CD4-positive, alpha-beta T cell (primary cell): ENCODE measurements around the gene MCCC2. TPM values are rescaled to one million over a fixed set of nuclear protein-coding genes. Genes with fewer than 3 reads are reported as not detected.
"Not testable (repeated sequence)": the region's sequence is repeated elsewhere in the genome, so short reads cannot be mapped to it uniquely, and the experiment has no call there.

Experiments used
- ATAC-seq: fragments of 200-7000 bp; cut with Tn5 transposase; one replicate; pipeline ENCODE4 v1.10.0; 2022; ENCODE audit warnings: mild to moderate bottlenecking; ENCODE audit not compliant: poor library complexity
- CTCF ChIA-PET: fragments of 350-600 bp; sonication (Branson Sonifier 250); formaldehyde crosslinking; loops from one replicate; lab custom pipeline; 2021; ENCODE audit warnings: antibody characterized with exemption, inconsistent platforms; lab: Charles Lee
- POLR2A ChIA-PET: fragments of 350-600 bp; sonication (Branson Sonifier 250); formaldehyde crosslinking; loops from one replicate; lab custom pipeline; 2021; ENCODE audit warnings: antibody characterized with exemption, inconsistent platforms; lab: Charles Lee
- DNase-seq, 14 experiments: peaks; one replicate each; pipeline ENCODE4 v3.0.0-alpha.2; 2013 to 2020; ENCODE audit warnings: mixed read lengths in 2 of 14
- H3K27ac ChIP-seq, 2 donors: one replicate each; pipeline versions ENCODE4 v1.5.1 to v1.7.0; 2013; ENCODE audit warnings: low read length in 2 of 2, low read depth in 1 of 2, mild to moderate bottlenecking in 1 of 2
- H3K27me3 ChIP-seq, 2 experiments: 1 replicate in 1 of 2; 2 replicates in 1 of 2; pipeline versions ENCODE4 v1.6.1 to v1.7.0; 2013; ENCODE audit warnings: low read length in 2 of 2, control low read depth in 1 of 2, mild to moderate bottlenecking in 1 of 2, moderate library complexity in 1 of 2; ENCODE audit not compliant: insufficient read depth in 2 of 2, control insufficient read depth in 1 of 2
- H3K36me3 ChIP-seq: one replicate; pipeline ENCODE4 v1.6.1; 2013; ENCODE audit warnings: low read length, control low read depth; ENCODE audit not compliant: insufficient read depth
- H3K4me1 ChIP-seq: one replicate; pipeline ENCODE4 v1.6.1; 2013; ENCODE audit warnings: low read length, control low read depth; ENCODE audit not compliant: insufficient read depth
- H3K4me3 ChIP-seq: one replicate; pipeline ENCODE4 v1.5.1; 2013; ENCODE audit warnings: mild to moderate bottlenecking, low read length, moderate library complexity
- H3K9me3 ChIP-seq, 2 experiments: 1 replicate in 1 of 2; 2 replicates in 1 of 2; pipeline versions ENCODE4 v1.6.1 to v1.7.0; 2013; ENCODE audit warnings: low read length in 2 of 2, mild to moderate bottlenecking in 2 of 2, control low read depth in 1 of 2, moderate library complexity in 1 of 2; ENCODE audit not compliant: control insufficient read depth in 1 of 2, insufficient read depth in 1 of 2
- H3K27ac Mint-ChIP-seq: one replicate; pipeline ENCODE4 v1.8.0; 2020; ENCODE audit warnings: mixed read lengths
- H3K27me3 Mint-ChIP-seq: one replicate; pipeline ENCODE4 v1.8.0; 2021; ENCODE audit warnings: mixed read lengths
- H3K36me3 Mint-ChIP-seq: one replicate; pipeline ENCODE4 v1.8.0; 2021; ENCODE audit warnings: low read depth, mixed read lengths
- H3K4me1 Mint-ChIP-seq: one replicate; pipeline ENCODE4 v1.8.0; 2021; ENCODE audit warnings: low read depth, mixed read lengths
- H3K4me3 Mint-ChIP-seq: one replicate; pipeline ENCODE4 v1.8.0; 2020; ENCODE audit warnings: mild to moderate bottlenecking, mixed read lengths
- H3K9me3 Mint-ChIP-seq: one replicate; pipeline ENCODE4 v1.8.0; 2020; ENCODE audit warnings: mixed read lengths
- CTCF ChIP-seq: fragments of 200-600 bp; IDR thresholded peaks from one replicate; pipeline ENCODE4 v1.8.0; 2022; ENCODE audit warnings: antibody characterized with exemption, mild to moderate bottlenecking
- intact Hi-C, 2 experiments: fragments of 100-400 bp; cut with DNase I in 1 of 2; cut with micrococcal nuclease in 1 of 2; formaldehyde crosslinking; loops; one replicate each; pipeline versions ENCODE4 v1.15.1 to v1.9.0; 2023 to 2025; cut with DNase I, micrococcal nuclease
- total RNA-seq, 174 experiments: library from RNA in 2 of 174; stranded (reverse) in 2 of 174; gene quantifications; one replicate each; pipeline ENCODE4 v1.2.3 and lab custom pipeline; 2021 to 2026

Gene MCCC2
- total RNA-seq, 2 experiments from 2014 or later = 16.3 to 18.7 TPM

- ATAC-seq (no peak), DNase-seq (no peak)
- POLR2A ChIA-PET = no interaction called here
- Mint-ChIP-seq H3K4me3 (no peak overlapping the region), H3K27ac (no peak overlapping the region), H3K9me3 (no peaks in the 10 kb centered on the region), H3K27me3 (no peaks in the 10 kb centered on the region), H3K4me1 (no peaks in the 10 kb centered on the region), H3K36me3 (peaks cover 25% of the 10 kb centered on the region)
- Histone ChIP-seq H3K9me3 (no peaks in the 10 kb centered on the region), H3K4me1 (no peaks in the 10 kb centered on the region), H3K27me3 (no peaks in the 10 kb centered on the region), H3K27ac (no peak overlapping the region), H3K36me3 (peaks cover 5% of the 10 kb centered on the region), H3K4me3 (no peak overlapping the region)
- CTCF ChIA-PET = interaction anchor here (1.3 kb wide), 1 partner anchor 27 kb away, joined by 3 read pairs; no protein-coding TSS in a partner anchor
- no peak for TF ChIP-seq CTCF
- intact Hi-C loops = no loop called here
Observed at GRCh38 chr5:71573591-71573990, 13.5 kb upstream of the MCCC2 start.

GRCh38 chr5:71575588-71575987 lies 11.6 kb upstream of the MCCC2 start:
- H3K27me3 ChIP-seq, H3K9me3 Mint-ChIP-seq, H3K4me3 Mint-ChIP-seq, H3K9me3 ChIP-seq, H3K4me3 ChIP-seq, H3K27me3 Mint-ChIP-seq, POLR2A ChIA-PET, H3K36me3 ChIP-seq, H3K4me1 ChIP-seq, intact Hi-C loops, H3K27ac ChIP-seq, H3K4me1 Mint-ChIP-seq, CTCF ChIA-PET, DNase-seq, H3K27ac Mint-ChIP-seq, ATAC-seq: not testable (repeated sequence)
- H3K36me3 Mint-ChIP-seq = peaks cover 25% of the 10 kb centered on the region

GRCh38 chr5:71576241-71576640 lies 10.9 kb upstream of the MCCC2 start:
- H3K4me3 Mint-ChIP-seq = no peak overlapping the region
- Histone ChIP-seq H3K4me1 (no peaks in the 10 kb centered on the region), H3K27ac (no peak overlapping the region), H3K9me3 (no peaks in the 10 kb centered on the region), H3K27me3 (no peaks in the 10 kb centered on the region), H3K4me3 (no peak overlapping the region), H3K36me3 (peaks cover 5% of the 10 kb centered on the region)
- H3K27ac Mint-ChIP-seq = no peak overlapping the region
- POLR2A ChIA-PET = no interaction called here
- no peaks in the 10 kb centered on the region for H3K9me3 Mint-ChIP-seq
- ATAC-seq = no peak
- H3K36me3 Mint-ChIP-seq = peaks cover 25% of the 10 kb centered on the region
- CTCF ChIA-PET = no interaction called here
- H3K4me1 Mint-ChIP-seq = no peaks in the 10 kb centered on the region
- TF ChIP-seq CTCF = no peak
- intact Hi-C loops = no loop called here
- no peaks in the 10 kb centered on the region for H3K27me3 Mint-ChIP-seq
- DNase-seq = no peak

GRCh38 chr5:71577839-71578238 lies 9.3 kb upstream of the MCCC2 start:
- H3K27me3 Mint-ChIP-seq, H3K27me3 ChIP-seq, H3K27ac ChIP-seq, DNase-seq, H3K4me3 Mint-ChIP-seq, H3K36me3 ChIP-seq, H3K4me3 ChIP-seq, H3K4me1 ChIP-seq, H3K27ac Mint-ChIP-seq, CTCF ChIA-PET, H3K9me3 ChIP-seq, ATAC-seq, H3K4me1 Mint-ChIP-seq, intact Hi-C loops, H3K9me3 Mint-ChIP-seq: not testable (repeated sequence)
- POLR2A ChIA-PET = interaction anchor here (0.9 kb wide), 1 partner anchor 10 kb away, joined by 4 read pairs; the partner anchor contains the start of gene MCCC2
- peaks cover 25% of the 10 kb centered on the region for H3K36me3 Mint-ChIP-seq
